NT2/D1 (cell line): Measurements from ENCODE around the gene TXNDC5.

ENCODE experiments used
- YY1 ChIP-seq: IDR thresholded peaks from 2 replicates; pipeline ENCODE4 v1.6.1; 2011; ENCODE audit not compliant: insufficient read length, insufficient read depth
- ZNF274 ChIP-seq: IDR thresholded peaks from 2 replicates; pipeline ENCODE4 v1.6.1; 2011; ENCODE audit warnings: mild to moderate bottlenecking, low read depth, low read length

GRCh38 chr6:7904654-7905319, 5.8 kb downstream of the TXNDC5 start:
- no peak for TF ChIP-seq YY1
- TF ChIP-seq ZNF274 = no peak
